NCI-H2227 treated with DMSO at 0.1 percent for 48 hours (cell line): Measurements from ENCODE around the gene GGT6.

Experiments
- DNase-seq: peaks from one replicate; lab custom pipeline; 2025; lab: John Stamatoyannopoulos, UW

The GGT6 gene

DNA sequence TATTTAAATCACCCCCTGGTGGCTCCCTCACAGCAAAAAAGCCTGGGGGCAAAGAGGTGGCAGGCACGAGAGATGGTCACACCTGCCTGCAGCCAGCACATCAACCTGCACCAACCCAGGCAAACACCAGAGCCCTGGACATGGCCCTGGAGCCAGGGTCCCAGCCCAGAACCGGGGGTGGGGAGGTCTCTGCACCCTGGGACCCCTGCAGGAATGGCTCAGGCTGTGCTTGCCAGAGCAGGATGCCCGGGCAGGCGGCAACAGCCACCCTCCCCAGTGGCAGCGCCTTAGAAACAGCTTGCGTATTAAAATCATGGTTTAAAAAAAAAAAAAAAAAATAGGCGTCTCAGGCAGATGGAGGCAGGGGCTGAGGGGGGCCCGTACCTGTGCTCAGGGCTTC lies 21.4 kb downstream of the GGT6 start:
- no peak for DNase-seq

DNA sequence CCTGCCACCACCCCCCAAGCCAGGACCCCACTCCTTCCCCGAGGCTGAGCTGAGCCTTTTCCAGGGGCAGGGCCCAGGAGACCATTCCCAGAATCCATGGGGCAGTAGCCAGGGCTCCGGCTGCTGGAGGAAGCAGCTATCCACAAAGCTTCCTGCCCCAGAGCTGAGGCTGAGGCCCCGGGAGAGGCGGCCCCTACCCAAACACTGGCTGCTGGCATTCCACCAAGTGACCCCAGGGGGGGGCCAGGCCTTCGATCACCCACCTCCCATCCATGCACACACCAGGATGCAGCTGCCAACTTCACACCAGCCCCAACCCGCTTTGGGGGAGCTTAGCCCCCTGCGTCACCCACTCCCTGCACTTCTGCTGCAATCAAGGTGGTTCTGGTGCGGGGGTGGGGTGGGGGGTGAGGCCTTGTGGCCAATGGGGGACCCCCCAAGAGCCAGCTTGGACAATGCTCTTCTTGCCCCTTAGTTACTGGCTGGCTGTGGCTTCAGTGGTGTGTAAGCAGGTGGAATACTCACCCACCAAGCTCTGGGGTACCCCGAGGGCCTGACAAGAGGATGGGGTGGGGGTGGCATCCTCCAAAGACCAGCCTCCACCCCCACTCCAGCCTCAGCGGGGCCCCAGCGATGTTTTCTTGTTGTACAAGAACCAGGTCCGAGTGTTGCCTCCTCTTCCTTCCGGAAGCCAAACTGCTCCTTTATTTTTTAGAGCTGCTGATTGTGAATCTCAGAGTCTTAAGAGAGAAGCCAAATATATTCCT lies 22.0 kb downstream of the GGT6 start:
- DNase-seq, result no peak

DNA sequence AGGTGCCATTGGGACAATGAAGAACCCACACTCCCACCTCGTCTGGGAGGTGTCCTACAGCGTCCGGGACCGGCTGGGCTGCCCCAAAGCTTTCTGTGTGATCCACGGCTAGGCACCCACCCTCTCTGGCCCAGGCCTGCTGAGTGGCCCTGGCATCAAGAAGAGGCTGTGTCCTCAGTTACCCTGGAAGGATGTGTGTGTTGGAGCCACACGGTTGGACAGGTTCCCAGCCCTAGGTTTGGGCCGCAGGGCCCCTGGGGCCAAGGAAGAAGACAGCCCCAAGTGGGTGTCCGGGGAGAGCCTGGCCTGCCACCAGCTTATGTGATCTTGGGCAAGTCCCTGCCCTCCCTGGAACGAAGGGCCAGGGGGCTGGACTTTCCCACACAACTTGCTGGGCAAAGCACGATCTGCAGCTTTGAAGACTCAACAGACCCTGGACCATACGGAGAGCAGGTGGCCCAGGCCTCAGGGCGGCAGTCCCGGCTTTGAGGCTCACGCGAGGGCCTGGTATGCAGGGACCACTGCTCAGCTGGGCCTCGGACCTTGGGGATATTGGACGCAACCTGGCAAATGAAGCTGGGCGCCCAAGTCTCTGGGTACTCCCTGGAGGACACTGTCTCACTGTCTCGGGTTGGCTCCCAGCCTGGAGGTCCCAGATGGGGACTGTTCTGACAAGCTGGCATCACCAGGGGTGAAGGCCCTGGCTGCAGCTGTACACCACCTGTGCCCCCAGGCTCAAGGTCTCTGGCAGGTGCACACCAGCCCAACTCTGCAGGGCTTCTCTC lies 22.7 kb downstream of the GGT6 start:
- DNase-seq, result no peak

DNA sequence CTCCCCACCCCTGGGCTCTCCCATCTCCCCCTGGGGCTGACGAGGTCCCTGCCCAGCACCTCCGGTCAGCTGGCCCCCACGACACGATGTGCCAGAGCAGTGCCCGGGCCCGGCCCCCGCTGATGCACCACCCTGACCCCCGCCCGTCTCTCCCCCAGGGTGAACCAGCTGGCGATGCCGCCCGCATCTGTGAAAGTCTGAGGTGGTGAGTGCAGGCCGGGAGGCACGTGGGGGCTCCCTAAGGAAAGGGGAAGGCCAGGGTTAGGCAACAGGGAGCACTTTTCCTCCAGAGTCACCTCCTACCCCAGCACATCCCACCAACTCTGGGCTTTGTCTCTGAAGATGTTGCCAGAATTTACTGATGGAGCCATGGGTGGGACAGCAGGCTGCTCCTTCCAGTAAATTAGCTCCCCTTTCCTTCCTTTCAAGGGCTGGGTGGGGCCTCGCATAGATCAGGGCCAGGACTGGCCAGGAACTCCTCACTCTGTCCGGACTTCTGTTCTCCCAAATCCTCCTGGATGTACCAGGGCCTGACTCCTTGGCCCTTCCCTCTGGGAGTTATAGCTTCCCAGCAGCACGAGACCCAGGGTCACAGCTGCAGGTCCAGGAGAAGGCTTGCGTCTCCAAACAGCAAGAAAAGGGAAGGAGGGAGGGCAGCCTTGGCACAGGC lies 23.5 kb downstream of the GGT6 start:
- DNase-seq, result no peak

DNA sequence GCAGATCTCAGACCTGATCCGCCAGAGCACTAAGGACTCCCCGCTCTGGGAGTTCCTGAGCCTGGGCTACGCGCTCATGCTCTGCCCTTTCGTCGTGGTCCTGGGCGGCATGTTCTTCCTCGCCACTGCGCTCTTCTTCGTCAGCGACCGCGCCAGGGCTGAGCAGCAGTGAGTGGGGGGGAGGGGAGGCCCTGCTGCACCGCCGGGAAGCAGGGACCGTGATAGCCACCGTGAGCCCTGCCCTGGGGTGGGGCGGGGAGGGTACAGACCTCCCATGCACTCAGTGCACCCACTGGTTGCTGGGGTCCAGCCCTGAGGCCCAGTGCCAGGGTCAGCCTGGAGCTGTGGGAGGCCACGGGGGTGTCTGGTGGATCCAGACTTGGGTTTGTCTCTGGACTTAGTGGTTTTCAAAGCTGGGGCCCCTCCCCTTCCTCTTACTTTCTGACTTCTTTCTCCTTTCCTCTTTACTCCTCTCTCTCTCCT lies 24.1 kb downstream of the GGT6 start:
- DNase-seq, result no peak

DNA sequence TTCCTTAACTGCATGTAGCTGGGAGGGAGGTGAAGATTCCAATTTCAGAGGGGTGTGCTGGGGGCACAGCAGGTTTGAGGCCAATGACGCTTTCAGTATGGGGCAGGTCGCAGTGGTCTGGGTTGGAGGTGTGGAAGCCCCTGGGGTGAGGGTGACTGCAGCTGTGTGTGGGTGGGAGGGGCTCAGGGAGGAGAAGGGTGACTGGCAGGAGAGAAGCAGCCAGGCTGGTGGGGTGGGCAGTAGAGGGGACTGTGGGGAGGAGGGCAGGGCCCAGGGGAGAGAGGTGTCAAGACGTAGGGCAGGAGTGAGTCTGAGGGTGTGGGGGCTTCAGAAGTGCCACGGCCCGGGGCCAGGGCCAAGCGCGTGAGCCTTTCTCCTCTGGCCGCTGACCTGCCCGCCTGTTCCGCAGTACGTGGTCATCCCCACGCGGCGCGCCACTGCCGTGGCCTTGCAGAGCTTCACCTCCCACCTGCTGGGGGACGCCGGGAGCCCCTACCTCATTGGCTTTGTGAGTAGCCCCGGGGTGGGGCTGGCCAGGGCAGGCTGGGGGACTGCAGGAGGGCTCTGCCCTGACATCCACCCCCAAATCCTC lies 24.6 kb downstream of the GGT6 start:
- no peak for DNase-seq

DNA sequence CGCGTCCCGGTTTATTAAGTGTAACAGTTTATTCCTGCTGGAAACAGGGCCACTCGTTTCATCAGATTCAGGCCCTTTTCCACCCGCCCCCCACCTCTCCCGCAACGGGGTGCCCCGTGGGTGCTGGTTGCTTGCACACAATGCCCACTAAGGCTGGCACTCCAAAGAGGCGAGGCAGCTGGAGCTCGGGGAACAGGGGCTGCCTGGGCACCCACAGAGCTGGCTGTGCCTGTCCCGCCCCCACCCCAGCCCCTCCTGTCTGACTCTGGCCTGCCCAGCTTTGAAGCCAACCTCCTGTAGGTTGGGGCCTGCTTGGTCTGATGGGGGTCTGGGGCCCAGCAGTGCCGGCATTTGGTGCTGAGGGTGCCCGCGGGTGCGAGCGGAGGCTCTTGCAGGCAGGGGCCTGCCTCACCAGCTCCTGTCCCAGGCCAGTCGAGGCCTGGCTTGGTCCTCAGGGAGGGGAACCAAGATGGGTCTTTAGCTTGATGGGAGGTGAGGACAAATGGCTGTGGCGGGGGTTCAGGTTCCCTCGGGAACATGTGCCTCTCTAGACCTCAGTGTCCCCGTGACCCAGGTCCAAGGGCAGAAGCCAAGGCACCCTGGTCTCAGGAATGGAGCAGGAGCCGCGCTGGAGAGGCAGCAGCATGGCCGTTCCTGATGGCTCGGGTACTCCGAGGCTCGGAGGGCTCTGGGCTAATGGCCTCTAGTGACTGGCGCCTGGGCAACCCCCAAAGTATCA lies 25.3 kb downstream of the GGT6 start:
- no peak for DNase-seq

DNA sequence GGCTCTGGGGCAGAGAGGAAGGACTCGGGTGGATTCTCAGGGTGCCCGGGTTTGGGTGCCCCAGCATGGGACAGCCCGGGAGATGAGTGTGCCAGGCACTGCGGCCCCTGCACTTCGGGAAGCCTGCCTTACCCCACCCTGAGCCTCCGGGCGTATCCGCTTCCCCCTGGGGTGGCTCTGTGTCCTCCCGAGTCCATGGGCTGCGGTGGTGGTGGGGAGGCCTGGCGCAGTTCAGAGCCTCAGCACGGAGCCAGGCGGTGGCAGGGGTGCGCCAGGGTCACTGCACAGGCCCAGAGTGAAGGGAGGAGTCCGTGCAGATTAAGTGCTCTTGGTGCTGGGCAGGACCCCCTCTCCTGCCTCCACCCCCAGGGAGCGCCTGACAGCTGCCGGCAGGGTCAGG lies 25.9 kb downstream of the GGT6 start:
- no peak for DNase-seq

DNA sequence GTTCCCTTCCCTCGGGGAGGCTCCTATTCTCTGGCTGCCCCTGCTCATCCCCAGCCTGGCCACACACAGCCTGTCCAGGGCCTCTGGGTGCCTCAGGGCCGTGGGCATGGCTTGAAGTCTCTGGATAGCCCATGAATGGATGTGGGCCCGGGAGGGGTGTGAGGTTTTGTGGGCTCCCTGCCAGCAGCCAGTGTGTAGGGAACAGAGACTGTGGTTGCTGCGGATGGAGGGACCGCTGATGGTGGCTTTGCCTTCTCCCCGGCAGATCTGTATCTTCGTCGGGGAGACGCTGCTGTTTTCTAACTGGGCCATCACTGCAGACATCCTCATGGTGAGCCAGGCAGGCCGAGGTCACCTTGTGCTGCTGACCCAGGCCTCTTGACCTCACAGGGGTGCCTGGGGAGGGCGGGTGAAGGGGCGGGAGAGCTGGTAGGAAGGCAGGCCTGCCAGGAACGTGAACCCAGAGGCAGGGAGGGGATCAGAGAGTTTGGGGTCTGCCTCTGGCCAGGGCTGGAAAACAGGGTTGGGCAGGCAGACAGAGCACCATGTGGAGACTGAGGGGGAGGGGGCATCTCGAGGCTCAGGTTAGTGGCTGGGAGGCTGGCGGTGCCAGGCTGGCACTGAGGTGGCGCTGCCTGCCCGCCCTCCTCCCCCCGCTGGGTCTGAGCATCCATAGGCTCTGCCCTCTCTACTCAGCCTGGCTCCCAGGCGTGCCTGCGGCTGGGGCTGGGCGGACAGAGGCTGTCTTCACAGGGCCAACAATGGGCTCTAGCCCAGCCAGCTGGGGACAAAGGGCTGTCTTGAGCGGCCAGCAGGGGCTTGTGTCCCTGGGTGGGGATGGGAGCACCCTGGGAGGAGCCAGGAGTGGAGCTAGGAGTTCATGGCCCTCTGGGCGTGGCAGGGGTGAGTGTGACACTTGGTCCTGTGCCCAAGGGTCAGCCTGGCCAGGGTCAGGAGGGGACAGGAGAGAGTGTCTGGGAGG lies 26.6 kb downstream of the GGT6 start:
- DNase-seq, result no peak

DNA sequence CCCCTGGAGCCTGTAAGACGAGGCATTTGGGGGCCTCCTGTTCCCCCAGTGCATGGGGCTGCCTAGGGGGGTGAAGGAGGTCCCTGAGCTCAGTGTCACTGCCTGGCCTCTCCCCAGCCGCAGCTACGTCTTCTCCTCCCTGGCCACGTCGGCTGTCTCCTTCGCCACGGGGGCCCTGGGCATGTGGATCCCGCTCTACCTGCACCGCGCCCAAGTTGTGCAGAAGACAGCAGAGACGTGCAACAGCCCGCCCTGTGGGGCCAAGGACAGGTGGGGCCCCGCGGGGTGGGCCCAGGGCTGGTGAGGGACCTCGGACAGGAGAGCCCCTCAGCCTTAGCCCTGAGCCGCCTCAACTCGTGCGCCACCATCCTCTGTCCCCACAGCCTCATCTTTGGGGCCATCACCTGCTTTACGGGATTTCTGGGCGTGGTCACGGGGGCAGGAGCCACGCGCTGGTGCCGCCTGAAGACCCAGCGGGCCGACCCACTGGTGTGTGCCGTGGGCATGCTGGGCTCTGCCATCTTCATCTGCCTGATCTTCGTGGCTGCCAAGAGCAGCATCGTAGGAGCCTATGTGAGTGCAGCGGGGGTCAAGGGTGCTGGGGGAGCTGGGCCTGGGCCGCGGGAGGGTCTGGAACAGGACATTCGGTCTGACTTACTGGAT lies 27.4 kb downstream of the GGT6 start:
- DNase-seq, result no peak

DNA sequence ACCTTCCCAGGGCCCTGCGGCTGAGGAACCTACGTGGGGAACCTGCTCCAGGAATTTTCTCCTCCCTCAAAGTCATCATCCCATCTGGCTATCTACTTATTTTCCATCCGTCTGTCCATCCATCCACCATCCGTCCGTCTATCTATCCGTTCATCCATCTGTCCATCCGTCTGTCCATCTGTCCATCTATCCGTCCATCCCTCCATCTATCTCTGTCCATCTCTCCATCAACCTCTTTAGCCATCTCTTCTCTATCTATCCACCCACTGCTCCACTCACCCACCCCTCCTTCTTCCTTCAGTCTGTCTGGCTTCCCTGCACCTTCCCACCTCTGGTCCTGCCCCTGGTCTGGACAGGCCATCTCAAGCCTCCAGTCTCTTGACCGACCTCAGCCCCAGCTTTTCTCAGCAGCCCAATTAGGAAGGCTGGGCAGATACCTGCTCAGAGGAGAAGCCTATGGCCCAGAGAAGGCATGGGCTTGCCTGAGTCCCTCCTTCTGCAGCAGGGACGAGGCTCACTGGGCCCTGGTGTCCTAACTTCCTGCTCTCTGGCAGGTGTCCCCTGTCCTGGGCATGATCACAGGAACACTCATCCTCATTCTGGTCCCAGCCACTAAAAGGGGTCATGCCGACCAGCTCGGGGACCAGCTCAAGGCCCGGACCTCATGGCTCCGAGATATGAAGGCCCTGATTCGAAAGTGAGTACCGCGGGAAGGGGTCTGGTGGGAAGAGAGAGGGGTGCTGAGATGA lies 28.2 kb downstream of the GGT6 start:
- no peak for DNase-seq

DNA sequence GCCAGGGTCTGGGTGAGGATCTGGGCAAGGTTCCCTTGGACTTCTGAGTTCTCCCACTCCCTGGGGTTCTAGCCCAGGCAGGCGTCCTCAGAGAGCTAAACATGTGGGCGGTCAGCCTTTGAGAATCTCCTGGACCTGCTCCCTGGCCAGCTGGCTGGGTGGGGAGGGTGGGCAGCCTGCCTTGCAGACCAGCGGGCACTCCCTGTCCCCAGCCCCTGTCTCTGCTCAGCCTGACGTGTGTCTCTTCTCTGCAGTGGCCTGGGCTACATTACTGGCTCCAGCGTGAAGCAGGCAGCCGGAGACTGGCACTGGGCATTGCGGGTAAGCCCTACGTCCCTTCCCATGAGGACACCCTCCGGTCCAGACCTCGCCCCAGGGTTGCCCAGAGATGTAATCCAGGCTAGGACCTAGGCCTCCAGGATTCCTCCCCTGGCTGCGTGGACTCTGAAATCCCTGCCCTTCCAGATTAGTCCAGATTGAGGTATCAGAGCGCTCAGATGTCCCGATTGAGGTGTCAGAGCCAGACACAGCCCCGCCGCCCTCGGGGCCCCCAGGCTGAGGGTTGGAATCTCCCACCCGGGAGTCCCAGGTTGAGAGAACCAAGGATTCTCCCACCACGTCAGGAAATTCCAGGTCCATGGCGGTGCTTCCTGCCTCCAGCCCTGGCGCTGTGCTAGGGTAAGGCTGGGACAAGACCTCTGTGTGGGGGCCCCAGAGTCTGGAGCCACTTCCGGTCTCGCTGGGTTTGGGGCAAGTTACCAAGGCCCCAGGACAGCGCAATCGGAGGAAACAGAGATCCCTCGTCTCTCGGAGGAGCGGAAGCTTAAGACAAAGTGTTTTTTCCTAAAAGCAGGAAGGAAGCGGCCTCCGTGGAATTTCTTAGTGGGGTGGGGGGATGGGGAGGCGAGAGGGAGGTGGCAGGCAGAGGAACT lies 29.3 kb downstream of the GGT6 start:
- DNase-seq, result no peak

DNA sequence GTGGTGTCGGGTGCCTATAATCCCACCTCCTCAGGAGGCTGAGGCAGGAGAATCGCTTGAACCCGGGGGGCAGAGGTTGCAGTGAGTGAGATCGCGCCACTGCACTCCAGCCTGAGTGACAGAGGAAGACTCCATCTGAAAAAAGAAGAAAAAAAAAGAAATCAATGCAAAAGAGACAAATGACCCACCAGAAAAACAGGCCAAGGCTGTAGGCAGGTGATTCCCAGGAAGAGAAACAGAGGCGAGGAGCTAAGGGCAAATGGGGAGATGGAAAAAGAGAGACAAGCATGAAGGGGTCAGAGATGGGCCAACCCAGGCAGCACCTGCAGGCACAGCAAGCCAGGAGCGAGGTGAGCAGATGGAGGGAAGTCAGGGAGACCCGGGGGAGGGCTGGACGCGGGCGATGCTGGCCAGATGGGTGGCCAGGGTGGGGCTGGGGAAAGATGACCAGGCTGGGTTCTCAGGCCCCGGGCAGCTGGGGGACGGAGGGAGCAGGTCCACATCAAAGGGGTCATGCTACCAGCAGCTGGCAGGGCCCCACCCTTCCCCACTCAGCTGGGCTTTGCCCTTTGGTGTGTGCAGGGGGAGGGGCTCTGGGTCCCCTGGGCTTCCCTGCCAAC lies 30.7 kb downstream of the GGT6 start:
- DNase-seq, result no peak

DNA sequence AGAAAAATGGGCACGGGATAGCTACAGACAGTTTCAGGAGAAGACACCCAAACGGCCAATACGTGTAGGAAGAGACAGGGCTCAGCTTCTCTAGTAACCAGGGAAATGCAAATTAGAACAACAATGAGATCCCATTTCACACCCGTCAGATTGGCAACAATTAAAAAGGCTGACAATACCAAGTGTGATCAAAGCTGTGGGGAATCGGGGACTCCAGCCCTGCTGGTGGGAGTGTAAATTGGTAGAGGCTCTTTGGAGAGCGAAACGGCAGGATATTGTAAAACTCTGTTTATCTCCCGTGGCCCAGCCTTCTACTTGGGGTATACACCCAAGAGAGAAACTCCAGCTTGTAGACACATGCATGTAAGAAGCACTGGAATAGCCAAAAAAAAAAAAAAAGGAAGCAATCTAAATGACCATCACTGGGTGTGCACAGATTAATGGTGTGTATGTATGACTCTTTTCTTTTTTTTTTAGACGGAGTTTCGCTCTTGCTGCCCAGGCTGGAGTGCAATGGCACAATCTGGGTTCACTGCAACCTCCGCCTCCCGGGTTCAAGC lies 32.7 kb downstream of the GGT6 start:
- DNase-seq, result no peak

DNA sequence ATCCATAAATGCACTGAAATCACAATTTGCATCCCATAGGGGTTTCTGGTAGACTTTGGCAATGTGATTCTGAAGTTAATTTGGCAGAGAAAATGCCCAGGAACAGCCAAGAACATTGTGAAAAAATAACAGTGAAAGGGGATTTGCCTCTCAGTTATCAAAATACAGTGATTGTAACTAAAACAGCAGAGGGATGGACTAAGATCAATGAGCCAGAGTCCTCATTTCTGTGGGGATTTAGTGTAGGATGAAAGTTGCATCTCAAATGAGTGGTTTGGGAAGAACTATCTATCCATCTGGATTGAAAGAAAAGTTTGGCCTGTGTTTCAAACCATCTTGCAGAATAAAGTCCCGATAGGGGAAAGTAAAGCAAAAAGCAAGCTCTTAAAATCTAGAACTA lies 33.2 kb downstream of the GGT6 start:
- no peak for DNase-seq

DNA sequence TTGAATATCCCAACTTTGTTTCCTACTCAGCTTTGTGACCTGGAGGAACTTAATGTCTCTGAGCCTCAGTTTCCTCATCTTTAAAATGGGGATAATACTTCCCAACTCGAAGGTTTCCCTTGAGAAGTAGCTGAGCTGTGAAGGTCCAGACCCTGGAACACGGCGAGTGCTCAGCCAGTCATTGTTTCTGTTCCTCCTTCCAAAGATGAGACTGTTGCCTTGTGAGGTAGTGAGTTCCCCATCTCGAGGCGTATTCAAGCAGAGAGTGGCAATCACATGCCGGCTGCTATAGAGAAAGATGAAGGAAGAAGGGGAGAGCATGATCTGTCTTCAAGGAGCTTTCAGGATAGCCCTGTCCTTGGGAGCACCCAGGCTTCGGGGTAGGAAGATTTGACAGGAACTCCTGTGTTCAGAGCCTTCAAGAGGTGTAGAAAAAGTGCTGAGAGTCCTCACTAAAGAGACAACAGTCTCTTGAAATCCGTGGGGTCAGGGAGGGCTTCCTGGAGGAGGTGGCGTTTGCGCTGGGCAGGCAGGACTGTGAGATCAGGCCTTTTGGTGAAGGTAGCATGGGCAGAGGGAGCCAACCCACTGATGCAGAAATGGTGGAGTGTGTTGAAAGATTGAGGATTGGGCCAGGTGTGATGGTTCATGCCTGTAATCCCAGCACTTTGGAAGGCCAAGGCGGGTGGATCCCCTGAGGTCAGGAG lies 34.5 kb downstream of the GGT6 start:
- no peak for DNase-seq

DNA sequence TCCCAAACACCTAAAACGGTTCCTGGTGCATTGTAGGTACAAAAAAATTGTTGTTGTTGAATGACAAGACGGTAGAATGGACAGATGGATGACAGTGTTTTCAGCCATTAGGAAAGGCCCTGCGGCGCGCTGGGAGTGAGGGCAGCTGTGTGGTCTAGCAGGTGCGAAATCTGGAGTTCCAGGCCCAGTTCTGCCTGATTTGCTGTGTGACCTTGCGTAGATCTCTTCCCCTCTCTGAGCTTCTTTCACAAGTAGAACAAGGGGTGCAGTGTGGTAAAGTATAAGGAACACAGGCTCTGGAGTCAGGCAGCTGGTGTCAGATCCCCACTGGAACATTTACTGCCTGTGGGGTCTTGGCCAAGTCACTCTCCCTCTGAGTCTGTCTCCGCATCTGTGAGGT lies 36.4 kb downstream of the GGT6 start:
- no peak for DNase-seq
